ENCODE data around the gene ITSN1. TPM values are rescaled to one million over a fixed set of nuclear protein-coding genes. Genes with fewer than 3 reads are reported as not detected.

ITSN1 gene
- total and polyA plus RNA-seq, 2 donors, result 44.4 to 81.7 TPM

DNA sequence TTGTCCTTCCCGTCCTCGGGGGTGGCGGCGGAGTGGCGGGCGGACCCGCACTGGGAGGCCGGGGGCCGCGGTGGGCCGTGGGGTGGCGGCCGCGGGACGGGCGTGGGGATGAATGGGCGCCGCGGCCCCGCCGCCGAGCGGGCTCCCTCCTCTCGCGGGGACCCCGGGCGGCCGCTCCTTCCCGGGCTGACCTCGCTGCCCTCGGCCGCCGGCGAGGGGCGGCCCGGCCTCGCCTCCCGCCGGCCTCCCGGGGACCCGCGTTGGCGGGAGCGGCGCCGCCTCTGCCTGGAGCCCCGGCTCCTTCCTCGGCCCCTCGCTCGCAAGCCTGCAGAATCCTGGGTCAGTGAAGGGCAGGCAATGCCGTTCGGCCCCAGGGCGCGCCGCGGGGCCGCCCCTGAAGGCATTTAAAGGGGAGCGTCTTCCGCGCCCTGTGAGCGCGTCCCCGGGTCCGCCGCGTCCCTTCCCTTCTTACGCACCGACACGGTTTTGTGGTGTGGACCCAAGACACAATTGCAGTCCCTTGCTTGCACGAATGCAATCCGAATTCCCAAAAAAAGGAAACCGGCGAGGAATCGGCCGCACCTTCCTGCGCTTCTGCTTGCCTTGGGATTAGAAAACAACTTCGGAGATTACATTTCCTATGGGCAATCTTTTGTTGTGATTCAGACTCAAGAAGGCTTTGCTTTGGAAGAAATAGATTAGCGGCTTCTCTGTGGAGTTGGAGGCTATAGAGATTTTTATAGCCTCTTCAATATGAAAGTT lies 776 bp downstream of the ITSN1 start:
- Histone ChIP-seq H3K27ac (ENCODE audit: low read depth) (peak overlapping the region; percentile 75), H3K4me1 (ENCODE audit: insufficient read depth) (no peaks in the 10 kb centered on the region), H3K4me3 (ENCODE audit: low read depth, low read length) (peak overlapping the region; percentile 96), H3K36me3 (ENCODE audit: insufficient read depth) (no peaks in the 10 kb centered on the region)
- under 1% methylated on average over 78 of the region's 78 CpGs for WGBS
- no peak for DNase-seq (ENCODE audit: extremely low spot score)

DNA sequence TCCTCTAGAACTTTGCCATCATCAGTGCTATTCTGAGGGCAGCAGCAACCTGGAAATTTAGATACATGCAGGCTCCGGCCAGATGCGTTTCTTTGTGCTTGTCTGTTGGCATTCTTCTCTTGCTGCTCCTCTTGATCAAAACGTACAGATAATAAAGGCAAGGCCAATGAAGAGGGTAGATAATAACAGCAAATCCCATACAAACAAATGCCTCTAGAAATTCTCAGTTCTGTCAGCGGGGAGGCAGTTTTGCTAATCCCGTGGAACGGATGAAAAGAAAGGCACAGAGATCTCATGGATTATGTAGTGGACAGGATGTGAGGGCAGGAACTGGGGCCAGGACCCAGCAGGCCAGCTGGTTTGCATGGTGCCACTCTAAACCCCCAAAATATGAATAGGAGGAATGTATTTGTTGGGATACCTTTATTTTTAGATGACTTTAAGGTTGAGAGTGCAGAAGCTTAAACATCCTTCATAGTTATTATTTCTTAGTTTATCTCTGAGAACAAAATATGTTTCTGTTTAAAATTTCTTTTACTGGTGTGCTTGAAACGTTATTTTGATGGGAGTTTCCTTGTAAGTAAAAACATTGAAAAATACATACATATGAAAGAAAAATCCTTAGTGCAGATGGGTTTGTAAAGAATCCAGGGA lies 1.5 kb downstream of the ITSN1 start:
- Histone ChIP-seq H3K4me3 (ENCODE audit: low read depth, low read length) (peak overlapping the region; percentile 96), H3K4me1 (ENCODE audit: insufficient read depth) (no peaks in the 10 kb centered on the region), H3K36me3 (ENCODE audit: insufficient read depth) (no peaks in the 10 kb centered on the region), H3K27ac (ENCODE audit: low read depth) (no peak overlapping the region)
- no peak for DNase-seq (ENCODE audit: extremely low spot score)
- 3% methylated on average over 7 of the region's 7 CpGs for WGBS

DNA sequence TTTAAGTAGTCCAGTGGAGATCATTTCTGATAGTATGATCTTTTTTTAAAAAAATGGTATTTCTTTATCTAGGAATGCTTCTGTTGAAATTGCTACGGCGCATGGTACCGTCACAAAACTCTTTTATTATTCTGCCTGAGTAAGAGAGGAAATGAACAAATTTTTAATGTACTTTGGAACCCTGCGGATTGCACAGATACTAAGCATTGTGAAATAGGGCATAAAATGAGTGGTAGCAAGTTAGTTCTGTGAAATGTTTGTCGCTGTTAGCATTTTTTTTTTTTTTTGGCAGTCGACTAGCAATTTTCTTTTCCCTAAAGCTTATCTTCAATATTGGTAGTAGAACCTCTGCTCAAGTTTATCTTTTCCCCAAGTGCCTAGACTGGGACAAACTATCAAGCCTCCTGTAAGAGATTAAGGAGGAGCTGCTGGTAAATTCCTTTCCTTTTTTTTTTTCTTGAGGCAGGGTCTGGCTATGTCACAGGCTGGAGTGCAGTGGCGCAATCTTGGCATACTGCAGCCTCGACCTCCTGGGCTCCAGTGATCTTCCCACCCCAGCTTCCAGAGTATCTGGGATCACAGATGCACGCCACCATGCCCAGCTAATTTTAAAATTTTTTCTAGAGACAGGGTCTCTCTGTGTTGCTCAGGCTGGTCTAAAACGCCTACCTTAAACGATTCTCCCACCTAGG lies 2.2 kb downstream of the ITSN1 start:
- WGBS, result 42% methylated on average over 11 of the region's 11 CpGs
- DNase-seq (ENCODE audit: extremely low spot score), result no peak
- Histone ChIP-seq H3K27ac (ENCODE audit: low read depth) (no peak overlapping the region), H3K36me3 (ENCODE audit: insufficient read depth) (no peaks in the 10 kb centered on the region), H3K4me3 (ENCODE audit: low read depth, low read length) (no peak overlapping the region), H3K4me1 (ENCODE audit: insufficient read depth) (no peaks in the 10 kb centered on the region)

DNA sequence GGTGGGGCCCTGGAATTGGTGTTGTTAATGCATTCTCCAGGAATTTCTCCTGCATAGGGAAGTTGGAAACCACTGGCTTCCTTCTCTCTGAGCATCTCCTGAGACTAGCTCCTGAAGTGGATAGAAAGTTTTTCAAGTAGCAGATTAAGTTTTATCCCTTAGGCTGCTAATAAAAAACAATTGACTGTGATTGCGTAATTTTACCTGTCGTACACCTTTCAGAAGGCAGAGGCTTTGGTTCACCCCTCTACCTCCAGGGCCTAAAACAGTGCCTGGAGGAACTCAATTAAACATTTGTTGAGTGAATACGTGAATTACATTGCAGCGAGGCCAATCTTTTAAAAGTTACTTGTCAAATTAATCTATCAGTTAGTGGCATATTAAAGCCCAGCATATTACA lies 3.4 kb downstream of the ITSN1 start:
- WGBS, result 93% methylated on average over 4 of the region's 4 CpGs
- Histone ChIP-seq H3K4me3 (ENCODE audit: low read depth, low read length) (no peak overlapping the region), H3K4me1 (ENCODE audit: insufficient read depth) (no peaks in the 10 kb centered on the region), H3K36me3 (ENCODE audit: insufficient read depth) (no peaks in the 10 kb centered on the region), H3K27ac (ENCODE audit: low read depth) (no peak overlapping the region)
- DNase-seq (ENCODE audit: extremely low spot score), result no peak

DNA sequence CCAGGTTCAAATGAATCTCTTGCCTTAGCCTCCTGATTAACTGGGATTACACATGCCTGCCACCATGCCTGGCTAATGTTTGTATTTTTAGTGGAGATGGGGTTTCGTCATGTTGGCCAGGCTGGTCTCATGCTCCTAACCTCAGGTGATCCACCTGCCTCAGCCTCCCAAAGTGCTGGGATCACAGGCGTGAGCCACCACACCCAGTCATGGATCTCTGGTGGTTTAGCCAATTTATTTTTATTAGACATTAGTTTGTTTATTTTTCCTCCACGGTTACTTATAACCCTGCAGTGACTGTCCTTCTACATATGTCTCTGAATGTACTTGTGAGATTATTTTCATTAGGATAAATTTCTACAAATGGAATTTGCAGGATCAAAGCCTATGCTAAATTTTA lies 5.3 kb downstream of the ITSN1 start:
- peaks cover 2% of the 10 kb centered on the region for H3K36me3 ChIP-seq (ENCODE audit: insufficient read depth)
- H3K4me3 ChIP-seq (ENCODE audit: low read depth, low read length), result no peak overlapping the region
- H3K27ac ChIP-seq (ENCODE audit: low read depth), result no peak overlapping the region
- no peaks in the 10 kb centered on the region for H3K4me1 ChIP-seq (ENCODE audit: insufficient read depth)
- DNase-seq (ENCODE audit: extremely low spot score), result no peak
- WGBS, result 79% methylated on average over 3 of the region's 3 CpGs

DNA sequence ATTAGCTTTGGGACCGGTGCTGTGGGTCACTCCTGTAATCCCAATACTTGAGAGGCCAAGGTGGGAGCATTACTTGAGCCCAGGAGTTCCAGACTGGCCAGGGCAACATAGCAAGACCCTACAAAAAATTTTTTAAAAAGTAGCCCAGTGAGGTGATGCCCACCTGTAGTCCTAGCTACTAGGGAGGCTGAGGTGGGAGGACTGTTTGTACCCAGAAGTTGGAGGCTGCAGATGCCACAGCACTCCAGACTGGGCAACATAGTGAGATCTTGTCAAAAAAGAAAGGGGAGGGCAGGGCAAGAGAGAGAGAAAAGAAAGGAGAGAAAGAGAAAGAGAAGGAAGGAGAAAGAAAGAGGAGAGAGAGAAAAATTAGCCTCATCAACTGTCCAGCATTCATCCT lies 6.3 kb downstream of the ITSN1 start:
- no peaks in the 10 kb centered on the region for H3K4me1 ChIP-seq (ENCODE audit: insufficient read depth)
- H3K4me3 ChIP-seq (ENCODE audit: low read depth, low read length), result no peak overlapping the region
- H3K27ac ChIP-seq (ENCODE audit: low read depth), result no peak overlapping the region
- no peak for DNase-seq (ENCODE audit: extremely low spot score)
- H3K36me3 ChIP-seq (ENCODE audit: insufficient read depth), result peaks cover 2% of the 10 kb centered on the region
- WGBS, result 98% methylated on average over 1 of the region's 1 CpG

DNA sequence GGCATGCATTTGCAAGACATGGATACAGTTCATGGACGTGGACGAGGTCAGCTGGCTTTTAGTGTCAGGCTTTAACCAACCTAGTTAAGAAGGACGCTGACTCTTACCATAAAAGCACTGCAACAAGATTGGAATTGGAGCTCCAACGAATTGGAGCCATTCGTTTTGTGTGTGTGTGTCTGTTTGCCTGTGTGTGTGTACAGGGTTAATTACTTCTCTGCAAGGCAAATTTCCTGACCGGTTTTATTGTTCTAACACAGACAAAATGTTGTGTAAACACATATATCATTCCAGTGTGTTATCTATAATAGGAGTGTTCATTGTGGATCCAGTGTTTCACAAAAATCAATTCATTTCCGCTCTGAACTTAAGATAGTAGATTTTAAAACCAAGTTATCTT lies 7.9 kb downstream of the ITSN1 start:
- DNase-seq (ENCODE audit: extremely low spot score), result no peak
- no peak overlapping the region for H3K27ac ChIP-seq (ENCODE audit: low read depth)
- no peak overlapping the region for H3K4me3 ChIP-seq (ENCODE audit: low read depth, low read length)
- no peaks in the 10 kb centered on the region for H3K4me1 ChIP-seq (ENCODE audit: insufficient read depth)
- WGBS, result 64% methylated on average over 7 of the region's 7 CpGs
- H3K36me3 ChIP-seq (ENCODE audit: insufficient read depth), result peaks cover 2% of the 10 kb centered on the region

DNA sequence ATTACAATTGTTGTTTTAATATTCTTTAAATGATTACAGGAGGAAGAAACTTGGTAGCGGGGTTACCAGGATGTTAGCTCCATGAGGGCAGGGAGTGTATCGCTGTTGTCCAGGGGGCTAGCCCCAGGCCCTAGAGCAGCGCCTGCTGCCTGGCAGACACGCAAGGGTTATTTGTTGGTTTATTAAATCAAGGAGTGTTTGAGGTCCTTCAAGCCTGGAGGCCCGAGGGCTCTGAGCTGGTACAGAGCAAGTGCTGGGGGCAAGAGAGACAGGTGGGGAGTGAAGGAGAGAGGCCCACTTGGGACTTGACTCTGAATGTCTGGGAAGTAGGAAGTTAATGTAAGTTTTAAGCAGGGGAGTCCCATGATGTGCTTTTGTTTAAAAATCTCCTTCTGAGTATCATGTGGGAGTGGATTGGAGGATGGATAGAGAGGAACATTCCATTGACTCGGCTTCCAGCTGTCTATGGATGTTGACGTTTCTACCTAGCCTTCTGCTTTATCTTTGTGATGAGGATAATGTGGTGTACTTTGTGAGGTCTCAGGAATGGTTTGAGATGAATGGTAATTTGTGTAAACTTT lies 8.7 kb downstream of the ITSN1 start:
- Histone ChIP-seq H3K4me1 (ENCODE audit: insufficient read depth) (no peaks in the 10 kb centered on the region), H3K36me3 (ENCODE audit: insufficient read depth) (peaks cover 2% of the 10 kb centered on the region), H3K27ac (ENCODE audit: low read depth) (no peak overlapping the region), H3K4me3 (ENCODE audit: low read depth, low read length) (no peak overlapping the region)
- DNase-seq (ENCODE audit: extremely low spot score), result no peak
- 68% methylated on average over 7 of the region's 7 CpGs for WGBS

DNA sequence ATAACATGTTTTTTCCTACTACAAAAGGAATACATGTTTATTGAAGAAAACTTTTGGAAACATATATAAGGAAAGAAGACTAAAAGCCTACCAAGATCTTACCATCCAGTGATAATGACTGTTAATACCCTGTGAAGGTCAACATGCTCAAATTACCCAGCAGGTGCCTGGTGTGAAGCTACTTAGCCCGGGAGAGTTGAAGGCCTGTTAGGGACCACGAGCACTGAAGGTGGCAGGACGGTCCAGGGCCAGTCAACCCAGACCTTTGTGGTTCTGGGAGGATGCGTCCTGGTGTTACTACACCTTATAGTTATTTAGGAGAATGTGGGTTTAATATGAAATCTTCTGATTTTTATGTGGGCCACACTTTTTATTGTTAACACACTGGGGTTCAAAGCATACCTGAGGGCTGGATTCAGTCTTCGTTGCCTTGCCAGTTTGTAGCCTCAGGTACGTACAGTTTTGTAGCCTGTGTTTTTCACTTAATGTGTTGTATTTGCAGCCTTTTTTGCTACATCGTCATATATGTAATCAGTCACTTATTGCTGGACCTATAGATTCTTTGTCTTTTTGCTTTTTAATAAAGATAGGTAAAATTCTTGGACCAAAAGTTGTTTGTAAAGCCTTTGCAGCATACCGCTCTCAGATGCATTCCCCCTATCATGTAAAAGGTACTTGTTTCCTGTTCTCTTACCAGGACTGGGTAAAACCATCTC lies 9.8 kb downstream of the ITSN1 start:
- no peaks in the 10 kb centered on the region for H3K4me1 ChIP-seq (ENCODE audit: insufficient read depth)
- peaks cover 2% of the 10 kb centered on the region for H3K36me3 ChIP-seq (ENCODE audit: insufficient read depth)
- H3K27ac ChIP-seq (ENCODE audit: low read depth), result no peak overlapping the region
- no peak overlapping the region for H3K4me3 ChIP-seq (ENCODE audit: low read depth, low read length)
- DNase-seq (ENCODE audit: extremely low spot score), result no peak
- WGBS, result 88% methylated on average over 8 of the region's 8 CpGs

DNA sequence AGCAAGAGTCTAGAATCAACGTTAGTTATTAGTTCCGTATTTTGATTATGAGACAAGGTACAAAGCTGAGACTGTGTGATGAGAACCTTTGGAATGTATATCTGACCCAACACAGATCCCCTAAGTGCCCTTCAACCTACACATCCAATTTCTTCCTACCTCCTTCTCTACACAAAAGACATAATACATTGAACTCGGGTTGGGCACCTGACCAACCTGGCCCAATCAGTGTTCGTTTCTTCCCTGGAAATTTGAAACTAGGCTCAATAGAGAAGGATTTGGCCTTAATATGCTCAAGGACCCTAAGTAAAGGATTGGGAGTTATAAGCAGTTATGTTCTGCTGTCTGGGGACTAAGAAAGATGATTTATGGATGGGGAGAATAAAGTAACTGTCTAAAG lies 12.1 kb downstream of the ITSN1 start:
- H3K4me3 ChIP-seq (ENCODE audit: low read depth, low read length), result no peak overlapping the region
- no peak overlapping the region for H3K27ac ChIP-seq (ENCODE audit: low read depth)
- peaks cover 2% of the 10 kb centered on the region for H3K36me3 ChIP-seq (ENCODE audit: insufficient read depth)
- no peak for DNase-seq (ENCODE audit: extremely low spot score)
- WGBS, result 97% methylated on average over 4 of the region's 4 CpGs
- H3K4me1 ChIP-seq (ENCODE audit: insufficient read depth), result no peaks in the 10 kb centered on the region

DNA sequence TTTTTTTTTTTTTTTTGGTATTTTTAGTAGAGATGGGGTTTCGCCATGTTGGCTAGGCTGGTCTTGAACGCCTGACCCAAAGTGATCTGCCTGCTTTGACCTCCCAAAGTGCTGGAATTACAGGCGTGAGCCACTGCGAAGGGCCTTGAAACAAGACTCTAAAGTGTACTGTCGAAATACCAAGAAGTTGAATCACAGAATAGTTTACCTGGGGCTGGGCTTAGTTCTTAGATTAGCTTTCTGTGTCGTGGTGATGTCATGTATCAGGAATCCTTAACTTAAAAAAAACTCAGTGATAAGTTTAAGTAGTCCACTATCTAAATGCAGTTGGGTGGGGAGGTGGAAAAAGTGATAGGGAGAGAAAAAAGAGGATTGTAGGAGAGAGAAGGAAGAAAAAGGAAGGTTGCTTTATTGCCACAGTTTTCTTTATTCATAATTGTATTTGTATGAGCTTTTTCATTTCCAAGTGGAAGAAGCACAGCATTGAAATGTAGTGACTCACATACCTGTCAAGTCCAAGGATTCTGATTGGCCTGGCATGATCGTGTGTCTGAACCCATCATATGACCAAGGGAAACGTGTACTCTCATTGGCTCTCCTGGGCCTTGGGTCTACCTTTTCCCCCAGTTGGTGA lies 13.4 kb downstream of the ITSN1 start:
- no peak for DNase-seq (ENCODE audit: extremely low spot score)
- WGBS, result 53% methylated on average over 8 of the region's 8 CpGs
- Histone ChIP-seq H3K4me3 (ENCODE audit: low read depth, low read length) (no peak overlapping the region), H3K4me1 (ENCODE audit: insufficient read depth) (no peaks in the 10 kb centered on the region), H3K36me3 (ENCODE audit: insufficient read depth) (peaks cover 2% of the 10 kb centered on the region), H3K27ac (ENCODE audit: low read depth) (no peak overlapping the region)

DNA sequence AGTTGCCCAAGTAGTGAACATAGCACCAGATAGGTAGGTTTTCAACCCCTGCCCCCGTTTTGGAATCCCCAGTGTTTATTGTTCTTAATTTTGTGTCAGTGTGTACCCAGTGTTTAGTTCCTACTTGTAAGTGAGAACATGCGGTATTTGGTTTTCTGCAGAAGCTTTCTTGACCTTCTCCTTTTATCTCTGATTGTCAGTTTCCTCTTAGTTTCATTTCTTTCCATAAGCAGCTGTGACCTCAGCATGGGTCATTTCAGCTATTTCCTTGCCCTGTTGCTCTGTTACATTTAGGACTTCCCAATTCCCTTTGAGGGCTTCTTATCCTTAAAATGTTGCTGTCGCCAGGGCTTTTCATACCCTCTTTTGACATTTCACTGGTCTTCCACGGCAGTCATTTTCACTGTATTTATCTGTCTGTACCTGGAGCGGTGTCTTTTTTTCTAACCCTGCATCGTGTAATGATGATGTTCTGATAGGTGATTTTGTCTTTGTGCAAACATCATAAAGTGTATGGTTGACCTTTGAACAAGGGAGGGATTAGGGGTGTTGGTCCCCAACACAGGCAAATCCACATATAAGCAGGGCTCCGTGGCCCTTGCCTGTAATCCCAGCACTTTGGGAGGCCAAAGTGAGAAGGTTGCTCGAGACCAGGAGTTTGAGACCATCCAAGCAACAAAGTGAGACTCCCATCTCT lies 15.0 kb downstream of the ITSN1 start:
- no peaks in the 10 kb centered on the region for H3K4me1 ChIP-seq (ENCODE audit: insufficient read depth)
- H3K27ac ChIP-seq (ENCODE audit: low read depth), result no peak overlapping the region
- H3K36me3 ChIP-seq (ENCODE audit: insufficient read depth), result no peaks in the 10 kb centered on the region
- no peak overlapping the region for H3K4me3 ChIP-seq (ENCODE audit: low read depth, low read length)
- WGBS, result 57% methylated on average over 8 of the region's 8 CpGs
- DNase-seq (ENCODE audit: extremely low spot score), result no peak
